GM06990 (cell line): Measurements from ENCODE around the gene ANKRD44.

ENCODE experiments used
- DNase-seq: peaks from one replicate; pipeline ENCODE4 v3.0.0-alpha.2; 2011; ENCODE audit not compliant: insufficient read length; ENCODE audit errors: extremely low read depth
- H3K27me3 ChIP-seq: replicated peaks from 2 replicates; pipeline ENCODE4 v1.6.0; 2011; ENCODE audit warnings: low read length; ENCODE audit not compliant: control insufficient read depth, insufficient read depth
- H3K36me3 ChIP-seq: 2 replicates; pipeline ENCODE4 v1.5.1; 2011; ENCODE audit warnings: low read length; ENCODE audit not compliant: control insufficient read depth, insufficient read depth
- H3K4me3 ChIP-seq: replicated peaks from 2 replicates; pipeline ENCODE4 v1.5.1; 2011; ENCODE audit warnings: low read depth, mild to moderate bottlenecking, control low read depth, low read length
- CTCF ChIP-seq: IDR thresholded peaks from 2 replicates; pipeline ENCODE4 v1.5.1; 2011; ENCODE audit warnings: low read length, control low read depth, mild to moderate bottlenecking, inconsistent platforms; ENCODE audit not compliant: insufficient read depth, poor library complexity, severe bottlenecking

Gene ANKRD44

GRCh38 chr2:197229509-197230443, 80.8 kb downstream of the ANKRD44 start:
- H3K27me3 ChIP-seq: no peaks in the 10 kb centered on the region
- no peak overlapping the region for H3K4me3 ChIP-seq
- no peaks in the 10 kb centered on the region for H3K36me3 ChIP-seq
- TF ChIP-seq CTCF: no peak
- no peak for DNase-seq

- DNase-seq: no peak
- Histone ChIP-seq H3K36me3 (no peaks in the 10 kb centered on the region), H3K27me3 (no peaks in the 10 kb centered on the region), H3K4me3 (no peak overlapping the region)
- no peak for TF ChIP-seq CTCF
Measured at GRCh38 chr2:197223451-197223850, 87.1 kb downstream of the ANKRD44 start.

- no peak for DNase-seq
- Histone ChIP-seq H3K27me3 (no peaks in the 10 kb centered on the region), H3K4me3 (no peak overlapping the region), H3K36me3 (no peaks in the 10 kb centered on the region)
- TF ChIP-seq CTCF: no peak
Measured at GRCh38 chr2:197219636-197220035, 90.9 kb downstream of the ANKRD44 start.

- H3K4me3 ChIP-seq: no peak overlapping the region
- no peaks in the 10 kb centered on the region for H3K36me3 ChIP-seq
- DNase-seq: no peak
- TF ChIP-seq CTCF: no peak
- H3K27me3 ChIP-seq: no peaks in the 10 kb centered on the region
Measured at GRCh38 chr2:197217541-197217940, 93.0 kb downstream of the ANKRD44 start.

- H3K4me3 ChIP-seq: peak overlapping the region; percentile 39
- H3K27me3 ChIP-seq: no peaks in the 10 kb centered on the region
- no peak for DNase-seq
- no peak for TF ChIP-seq CTCF
- no peaks in the 10 kb centered on the region for H3K36me3 ChIP-seq
Measured at GRCh38 chr2:197216361-197216979, 94.1 kb downstream of the ANKRD44 start.
